B cell (primary cell): ENCODE measurements around the gene STN1. TPM values are rescaled to one million over a fixed set of nuclear protein-coding genes. Genes with fewer than 3 reads are reported as not detected.

ENCODE experiments used
- ATAC-seq: fragments of 200-7000 bp; cut with Tn5 transposase; one replicate; pipeline ENCODE4 v1.10.0; 2021; ENCODE audit warnings: low read depth, mild to moderate bottlenecking, moderate number of reproducible peaks, moderate library complexity
- CTCF ChIA-PET: fragments of 350-600 bp; sonication (Branson Sonifier 250); formaldehyde crosslinking; loops from one replicate; lab custom pipeline; 2021; ENCODE audit warnings: antibody characterized with exemption, inconsistent platforms; lab: Charles Lee
- POLR2A ChIA-PET: fragments of 350-600 bp; sonication (Branson Sonifier 250); formaldehyde crosslinking; loops from one replicate; lab custom pipeline; 2021; ENCODE audit warnings: antibody characterized with exemption; lab: Charles Lee
- DNase-seq: peaks from one replicate; pipeline ENCODE4 v3.0.0; 2013
- H2AFZ ChIP-seq: 2 replicates; pipeline ENCODE4 v1.6.1; 2012; ENCODE audit warnings: mild to moderate bottlenecking, low read depth, low read length; ENCODE audit not compliant: insufficient read depth, poor library complexity, severe bottlenecking
- H3K27ac ChIP-seq, 2 donors: 1 replicate in 1 of 2; 2 replicates in 1 of 2; pipeline ENCODE4 v1.5.1; 2012 to 2013; ENCODE audit warnings: low read length in 2 of 2, mild to moderate bottlenecking in 2 of 2, moderate library complexity in 1 of 2
- H3K27me3 ChIP-seq, 4 experiments: fragments of 200-600 bp in 1 of 4; sonication (generic) in 1 of 4; replicated peaks in 1 of 4; 1 replicate in 2 of 4; 2 replicates in 2 of 4; pipeline versions ENCODE4 v1.6.1 to v1.7.0; 2013 to 2016; ENCODE audit warnings: low read length in 3 of 4, mild to moderate bottlenecking in 2 of 4, mixed read lengths in 1 of 4, moderate library complexity in 1 of 4; ENCODE audit not compliant: insufficient read depth in 4 of 4, control insufficient read depth in 3 of 4; ENCODE audit errors: control extremely low read depth in 1 of 4
- H3K36me3 ChIP-seq, 2 experiments: replicated peaks in 1 of 2; 1 replicate in 1 of 2; 2 replicates in 1 of 2; pipeline versions ENCODE4 v1.6.1 to v1.7.1; 2013; ENCODE audit warnings: low read length in 1 of 2; ENCODE audit not compliant: insufficient read depth in 2 of 2, control insufficient read depth in 1 of 2; ENCODE audit errors: control extremely low read depth in 1 of 2, extremely low read depth in 1 of 2
- H3K4me1 ChIP-seq, 2 donors: fragments of 200-600 bp in 1 of 2; sonication (generic) in 1 of 2; 1 replicate in 1 of 2; 2 replicates in 1 of 2; pipeline versions ENCODE4 v1.5.1 to v1.6.1; 2013 to 2017; ENCODE audit warnings: low read length in 2 of 2; ENCODE audit not compliant: control insufficient read depth in 2 of 2, insufficient read depth in 2 of 2
- H3K4me2 ChIP-seq: replicated peaks from 2 replicates; pipeline ENCODE3; 2012; ENCODE audit warnings: mild to moderate bottlenecking, low read depth, low read length; ENCODE audit not compliant: poor library complexity, severe bottlenecking
- H3K4me3 ChIP-seq, 5 experiments: fragments of 200-600 bp in 1 of 5; sonication (generic) in 1 of 5; 1 replicate in 3 of 5; 2 replicates in 2 of 5; pipeline versions ENCODE4 v1.5.1 to v1.7.0; 2011 to 2016; ENCODE audit warnings: low read length in 4 of 5, mild to moderate bottlenecking in 4 of 5, low read depth in 2 of 5, control low read depth in 1 of 5, moderate library complexity in 1 of 5; ENCODE audit not compliant: insufficient read depth in 1 of 5; ENCODE audit errors: control extremely low read depth in 1 of 5, extremely low read depth in 1 of 5
- H3K79me2 ChIP-seq: fragments of 200-600 bp; sonication (generic); one replicate; pipeline ENCODE4 v1.6.0; 2016; ENCODE audit warnings: low read length; ENCODE audit not compliant: control insufficient read depth, insufficient read depth
- H3K9ac ChIP-seq: fragments of 200-600 bp; sonication (generic); 2 replicates; pipeline ENCODE4 v1.6.1; 2017; ENCODE audit warnings: mild to moderate bottlenecking, low read length, moderate library complexity
- H3K9me3 ChIP-seq, 3 donors: one replicate each; pipeline versions ENCODE4 v1.6.1 to v1.7.1; 2013; ENCODE audit warnings: low read length in 2 of 3; ENCODE audit not compliant: control insufficient read depth in 2 of 3, insufficient read depth in 1 of 3; ENCODE audit errors: control extremely low read depth in 1 of 3
- H4K20me1 ChIP-seq: 2 replicates; pipeline ENCODE4 v1.6.0; 2012; ENCODE audit warnings: mild to moderate bottlenecking, low read length; ENCODE audit not compliant: insufficient read depth, control insufficient read depth, poor library complexity, severe bottlenecking
- H3K27ac Mint-ChIP-seq: one replicate; pipeline ENCODE4 v1.8.0; 2021; ENCODE audit warnings: mixed read lengths
- H3K27me3 Mint-ChIP-seq: one replicate; pipeline ENCODE4 v1.8.0; 2021; ENCODE audit warnings: mixed read lengths
- H3K4me1 Mint-ChIP-seq: one replicate; pipeline ENCODE4 v1.8.0; 2021; ENCODE audit warnings: mixed read lengths
- H3K4me3 Mint-ChIP-seq: one replicate; pipeline ENCODE4 v1.8.0; 2021; ENCODE audit warnings: mixed read lengths
- H3K9me3 Mint-ChIP-seq: one replicate; pipeline ENCODE4 v1.8.0; 2022; ENCODE audit warnings: mixed read lengths; ENCODE audit not compliant: insufficient read depth
- CTCF ChIP-seq: fragments of 200-600 bp; IDR thresholded peaks from one replicate; pipeline ENCODE4 v1.8.0; 2022; ENCODE audit warnings: antibody characterized with exemption, mild to moderate bottlenecking
- EZH2 ChIP-seq: IDR thresholded peaks from 2 replicates; pipeline ENCODE4 v1.6.1; 2012; ENCODE audit warnings: borderline replicate concordance, low read depth, mild to moderate bottlenecking, moderate library complexity, low read length; ENCODE audit not compliant: insufficient read depth, poor library complexity, severe bottlenecking
- WGBS: methylation state at CpG from one replicate; pipeline ENCODE4 v1.1.5; 2013; ENCODE audit warnings: missing lambda C conversion rate; ENCODE audit not compliant: insufficient coverage; 5-methylcytosine and 5-hydroxymethylcytosine counted together
- intact Hi-C: fragments of 100-400 bp; cut with micrococcal nuclease; formaldehyde crosslinking; loops from one replicate; pipeline ENCODE4 v1.10.0; 2022
- polyA plus RNA-seq: library from polyadenylated mRNA; depleted of rRNA; stranded (reverse); fragments of >200 nt; gene quantifications from 2 replicates; pipeline ENCODE4 v1.2.3, GENCODE V29; 2012
- total RNA-seq, 2 donors: library from RNA; stranded (reverse); fragments of 120-200 nt in 1 of 2; gene quantifications; 1 replicate in 1 of 2; 2 replicates in 1 of 2; pipeline versions ENCODE4 v1.2.3 to v1.2.4, GENCODE V29; 2013 to 2022

The STN1 gene
- total and polyA plus RNA-seq, 2 donors (not counting 1 experiment from before 2014, with no cell fraction given), result 16.3 to 24.5 TPM

GRCh38 chr10:103911021-103911459, 6.9 kb downstream of the STN1 start:
- Histone ChIP-seq H3K27me3 (no peaks in the 10 kb centered on the region), H3K9ac (peak overlapping the region; percentile 22), H3K36me3 (no peaks in the 10 kb centered on the region), H3K4me1 (peaks cover 37 to 41% of the 10 kb centered on the region in 2 donors), H3K4me2 (peak overlapping the region; percentile 62), H3K4me3 (peak overlapping the region in 3 of 5 experiments; percentile 6 to 30 (median 8)), H3K27ac (peak overlapping the region; percentile 63 to 79), H2AFZ (peak overlapping the region; percentile 76), H3K79me2 (peaks cover 14% of the 10 kb centered on the region), H4K20me1 (no peaks in the 10 kb centered on the region), H3K9me3 (peaks cover 0 to 10% (median 7%) of the 10 kb centered on the region in 3 donors)
- ATAC-seq (peak; percentile 55), DNase-seq (peak; percentile 46)
- ChIA-PET CTCF (interaction anchor here (0.8 to 0.9 kb wide), 2 partner anchors 210 to 230 kb away, joined by 3 to 4 read pairs; partner anchors contain the start of gene SFR1), POLR2A (interaction anchor here (0.7 kb wide), 3 partner anchors 14 to 427 kb away, joined by 3 to 5 read pairs (median 4); partner anchors contain the start of gene ITPRIP)
- peak overlapping the region; percentile 44 for H3K4me3 Mint-ChIP-seq
- WGBS, result no CpG with 5 or more reads among the region's 3 CpGs
- no peaks in the 10 kb centered on the region for H3K27me3 Mint-ChIP-seq
- intact Hi-C loops, result no loop called here
- peaks cover 2% of the 10 kb centered on the region for H3K9me3 Mint-ChIP-seq
- H3K27ac Mint-ChIP-seq, result peak overlapping the region; percentile 88
- peaks cover 43% of the 10 kb centered on the region for H3K4me1 Mint-ChIP-seq
- TF ChIP-seq CTCF, result no peak
- TF ChIP-seq EZH2, result no peak

- peaks cover 2% of the 10 kb centered on the region for H3K9me3 Mint-ChIP-seq
- ChIA-PET CTCF (interaction anchor here (0.8 to 0.9 kb wide), 2 partner anchors 211 to 230 kb away, joined by 3 to 4 read pairs; partner anchors contain the start of gene SFR1), POLR2A (interaction anchor here (0.7 to 1.3 kb wide), 4 partner anchors 15 to 428 kb away, joined by 3 to 5 read pairs (median 4); partner anchors contain the start of genes ITPRIP and SFR1)
- peaks cover 38% of the 10 kb centered on the region for H3K4me1 Mint-ChIP-seq
- Histone ChIP-seq H3K4me1 (peaks cover 32 to 36% of the 10 kb centered on the region in 2 donors), H2AFZ (peak overlapping the region; percentile 76), H3K9ac (peak overlapping the region; percentile 22), H3K36me3 (no peaks in the 10 kb centered on the region), H3K27me3 (no peaks in the 10 kb centered on the region), H3K4me3 (peak overlapping the region in 2 of 5 experiments; percentile 6 to 30), H3K9me3 (peaks cover 0 to 10% (median 7%) of the 10 kb centered on the region in 3 donors), H3K27ac (peak overlapping the region; percentile 63 to 79), H4K20me1 (no peaks in the 10 kb centered on the region), H3K4me2 (peak overlapping the region; percentile 62), H3K79me2 (peaks cover 15% of the 10 kb centered on the region)
- intact Hi-C loops, result no loop called here
- ATAC-seq (no peak), DNase-seq (no peak)
- H3K4me3 Mint-ChIP-seq, result peak overlapping the region; percentile 44
- H3K27ac Mint-ChIP-seq, result peak overlapping the region; percentile 88
- H3K27me3 Mint-ChIP-seq, result no peaks in the 10 kb centered on the region
- 11% methylated on average over 2 of the region's 4 CpGs for WGBS
- TF ChIP-seq EZH2, result no peak
- TF ChIP-seq CTCF, result no peak
Measured at GRCh38 chr10:103910442-103911012, 7.5 kb downstream of the STN1 start.
